Smooth muscle cell (in vitro differentiated cells): ENCODE data around the gene TUBG2. TPM values are rescaled to one million over a fixed set of nuclear protein-coding genes. Genes with fewer than 3 reads are reported as not detected.
A peak's percentile ranks its signal among the peaks of the same experiment; 100 is the strongest.

Source experiments
- DNase-seq: peaks from one replicate; lab custom pipeline; 2025; ENCODE audit not compliant: unreplicated experiment; lab: John Stamatoyannopoulos, UW
- H2AFZ ChIP-seq: fragments of 200-600 bp; sonication (generic); 2 replicates; pipeline ENCODE4 v1.6.0; 2016; ENCODE audit warnings: antibody characterized with exemption, low read depth, mild to moderate bottlenecking
- H3F3A ChIP-seq: fragments of 200-600 bp; sonication (generic); 2 replicates; pipeline ENCODE4 v1.6.0; 2017; ENCODE audit warnings: antibody characterized with exemption, low read depth
- H3K27ac ChIP-seq: fragments of 200-600 bp; sonication (generic); 2 replicates; pipeline ENCODE4 v1.5.1; 2016; ENCODE audit warnings: low read depth, mild to moderate bottlenecking
- H3K27me3 ChIP-seq: fragments of 200-600 bp; sonication (generic); 2 replicates; pipeline ENCODE4 v1.6.1; 2016; ENCODE audit warnings: low read depth, mild to moderate bottlenecking
- H3K36me3 ChIP-seq: fragments of 200-600 bp; sonication (generic); 2 replicates; pipeline ENCODE4 v1.5.1; 2016; ENCODE audit warnings: low read depth
- H3K4me1 ChIP-seq: fragments of 200-600 bp; sonication (generic); 2 replicates; pipeline ENCODE4 v1.5.1; 2016; ENCODE audit warnings: low read depth
- H3K4me2 ChIP-seq: fragments of 200-600 bp; sonication (generic); 2 replicates; pipeline ENCODE4 v1.6.0; 2016; ENCODE audit warnings: mild to moderate bottlenecking
- H3K4me3 ChIP-seq: fragments of 200-600 bp; sonication (generic); 2 replicates; pipeline ENCODE4 v1.5.1; 2016; ENCODE audit warnings: mild to moderate bottlenecking
- H3K79me2 ChIP-seq: fragments of 200-600 bp; sonication (generic); 2 replicates; pipeline ENCODE4 v1.6.0; 2016; ENCODE audit warnings: low read depth, mild to moderate bottlenecking
- H3K9ac ChIP-seq: fragments of 200-600 bp; sonication (generic); 2 replicates; pipeline ENCODE4 v1.6.0; 2016; ENCODE audit warnings: low read depth
- H3K9me3 ChIP-seq: fragments of 200-600 bp; sonication (generic); replicated peaks from 2 replicates; pipeline ENCODE4 v1.5.1; 2016; ENCODE audit warnings: low read depth
- H4K20me1 ChIP-seq: fragments of 200-600 bp; sonication (generic); 2 replicates; pipeline ENCODE4 v1.6.0; 2016; ENCODE audit warnings: low read depth
- CTCF ChIP-seq: fragments of 200-600 bp; sonication (generic); IDR thresholded peaks from 2 replicates; pipeline ENCODE4 v1.5.1; 2017; ENCODE audit warnings: borderline replicate concordance, mild to moderate bottlenecking, antibody characterized with exemption; ENCODE audit not compliant: insufficient read depth, poor library complexity, severe bottlenecking
- WGBS: methylation state at CpG from one replicate; pipeline ENCODE4 v1.1.7; 2016; ENCODE audit warnings: low lambda C conversion rate; 5-methylcytosine and 5-hydroxymethylcytosine counted together
- polyA plus RNA-seq: library from polyadenylated mRNA; unstranded; fragments of >200 nt; fragmentation: Nextera tagmentation; extraction: Ambion mirVana; gene quantifications from 2 replicates; pipeline ENCODE4 v1.2.1, GENCODE V29; 2016
- total RNA-seq: library from RNA; depleted of rRNA; stranded (reverse); fragments of >200 nt; gene quantifications from 2 replicates; pipeline ENCODE4 v1.2.3, GENCODE V29; 2014

The TUBG2 gene
- total and polyA plus RNA-seq, 2 experiments from 2014 or later = 23.1 to 42.3 TPM

DNA sequence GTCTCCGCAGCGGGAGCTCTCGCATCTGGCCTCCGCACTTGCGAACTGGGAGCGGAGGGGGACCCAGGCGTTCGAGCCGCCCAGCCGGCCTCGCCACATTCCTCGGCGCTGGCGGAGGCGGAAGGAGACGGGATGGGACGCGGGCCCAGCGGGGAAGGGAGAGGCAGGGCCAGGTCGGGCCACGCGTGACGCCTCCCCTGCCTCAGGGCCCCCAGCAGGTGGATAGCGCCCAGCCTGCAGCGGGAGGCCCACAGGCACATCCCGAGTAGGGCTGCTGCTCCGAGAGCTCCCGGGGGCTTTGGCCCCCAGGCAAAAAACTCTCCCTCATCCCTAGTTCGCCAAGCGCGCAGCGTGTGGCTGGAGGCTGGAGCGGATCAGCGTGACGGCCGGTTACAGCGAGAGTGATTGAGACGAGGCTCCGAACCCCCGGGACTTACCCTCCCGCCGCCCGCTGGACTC, 16.9 kb downstream of the TUBG2 start:
- WGBS = under 1% methylated on average over 40 of the region's 43 CpGs
- no peak for TF ChIP-seq CTCF
- Histone ChIP-seq H3K36me3 (no peaks in the 10 kb centered on the region), H3K9me3 (no peaks in the 10 kb centered on the region), H3K27ac (no peak overlapping the region), H3K4me1 (peaks cover 38% of the 10 kb centered on the region), H4K20me1 (peaks cover 49% of the 10 kb centered on the region), H3K79me2 (peaks cover 6% of the 10 kb centered on the region), H3K27me3 (no peaks in the 10 kb centered on the region), H3K4me2 (peak overlapping the region; percentile 97), H3K9ac (peak overlapping the region; percentile 52), H2AFZ (peak overlapping the region; percentile 47), H3F3A (peaks cover 15% of the 10 kb centered on the region), H3K4me3 (peak overlapping the region; percentile 85)
- peak; percentile 47 for DNase-seq

GRCh38 chr17:42676424-42677011, 17.4 kb downstream of the TUBG2 start, which contains the start of gene PLEKHH3:
Gene PLEKHH3, minus strand, starts transcription at chr17:42676994. Its CDS starts 431 bp downstream, at chr17:42676563.
- under 1% methylated on average over 27 of the region's 51 CpGs for WGBS
- Histone ChIP-seq H3K4me2 (peak within 1 kb of the TSS; percentile 97), H3K9me3 (no peaks in the 10 kb centered on the region), H4K20me1 (peaks cover 49% of the 10 kb centered on the region), H3K9ac (peak within 1 kb of the TSS; percentile 79), H3K27me3 (no peaks in the 10 kb centered on the region), H3K36me3 (no peaks in the 10 kb centered on the region), H3K27ac (peak within 1 kb of the TSS; percentile 94), H3K79me2 (peaks cover 6% of the 10 kb centered on the region), H3K4me3 (peak within 1 kb of the TSS; percentile 85), H2AFZ (peak within 1 kb of the TSS; percentile 68), H3K4me1 (peaks cover 40% of the 10 kb centered on the region), H3F3A (peaks cover 15% of the 10 kb centered on the region)
- DNase-seq = no peak
- TF ChIP-seq CTCF = peak; percentile 9

DNA sequence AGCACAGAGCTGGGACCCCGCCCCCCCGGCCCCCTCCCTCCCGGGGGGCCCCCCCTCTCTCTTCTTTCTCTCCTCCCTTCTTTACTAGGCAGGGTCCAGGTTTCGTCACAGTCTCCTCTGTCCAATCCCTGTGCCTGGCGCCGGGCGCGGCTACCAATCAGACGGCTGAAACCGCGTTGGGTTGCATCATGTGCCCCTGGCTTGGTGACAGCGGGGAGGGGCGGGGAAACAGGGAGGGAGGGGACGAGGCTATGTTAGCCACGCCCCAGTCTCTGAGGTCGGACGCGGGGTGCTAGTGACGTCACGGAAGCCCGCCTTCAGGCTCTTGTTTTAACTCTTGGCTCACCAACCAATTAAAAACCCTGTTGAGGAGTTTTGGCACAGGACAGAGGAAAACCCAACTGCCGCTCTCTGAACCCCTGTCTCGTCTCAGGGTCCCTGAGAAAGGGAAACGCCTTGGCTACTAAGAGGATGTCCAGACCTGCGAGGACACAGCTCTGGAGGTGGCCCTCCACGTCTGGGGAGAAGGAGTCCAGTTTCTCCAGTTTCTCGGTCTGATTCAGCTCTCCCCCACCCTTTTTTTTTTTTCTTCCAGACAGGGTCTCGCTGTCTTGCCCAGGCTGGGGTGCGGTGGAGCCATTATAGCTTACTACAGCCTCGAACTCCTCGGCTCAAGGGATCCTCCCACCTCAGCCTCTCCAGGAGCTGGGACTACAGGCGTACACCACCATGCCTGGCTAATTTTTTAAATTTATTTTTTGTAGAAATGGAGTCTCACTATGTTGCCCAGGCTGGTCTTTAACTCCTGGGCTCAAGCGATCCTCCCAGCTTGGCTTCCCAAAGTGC, 18.2 kb downstream of the TUBG2 start:
- TF ChIP-seq CTCF = no peak
- H3K27ac ChIP-seq = peak overlapping the region; percentile 94
- peak overlapping the region; percentile 79 for H3K9ac ChIP-seq
- H3K4me2 ChIP-seq = peak overlapping the region; percentile 97
- peak overlapping the region; percentile 68 for H2AFZ ChIP-seq
- peaks cover 42% of the 10 kb centered on the region for H4K20me1 ChIP-seq
- DNase-seq = peak; percentile 98
- H3K36me3 ChIP-seq = no peaks in the 10 kb centered on the region
- peaks cover 46% of the 10 kb centered on the region for H3K4me1 ChIP-seq
- 15% methylated on average over 23 of the region's 33 CpGs for WGBS
- H3K9me3 ChIP-seq = no peaks in the 10 kb centered on the region
- no peaks in the 10 kb centered on the region for H3K27me3 ChIP-seq
- H3K4me3 ChIP-seq = peak overlapping the region; percentile 85
- peaks cover 6% of the 10 kb centered on the region for H3K79me2 ChIP-seq
- peaks cover 22% of the 10 kb centered on the region for H3F3A ChIP-seq
